ENCODE data around the gene CELA2A.
"Not testable (repeated sequence)": the region's sequence is repeated elsewhere in the genome, so short reads cannot be mapped to it uniquely, and the experiment has no call there.

GRCh38 chr1:15469821-15470448, 13.4 kb downstream of the CELA2A start:
- TF ChIP-seq, protein P1, sequence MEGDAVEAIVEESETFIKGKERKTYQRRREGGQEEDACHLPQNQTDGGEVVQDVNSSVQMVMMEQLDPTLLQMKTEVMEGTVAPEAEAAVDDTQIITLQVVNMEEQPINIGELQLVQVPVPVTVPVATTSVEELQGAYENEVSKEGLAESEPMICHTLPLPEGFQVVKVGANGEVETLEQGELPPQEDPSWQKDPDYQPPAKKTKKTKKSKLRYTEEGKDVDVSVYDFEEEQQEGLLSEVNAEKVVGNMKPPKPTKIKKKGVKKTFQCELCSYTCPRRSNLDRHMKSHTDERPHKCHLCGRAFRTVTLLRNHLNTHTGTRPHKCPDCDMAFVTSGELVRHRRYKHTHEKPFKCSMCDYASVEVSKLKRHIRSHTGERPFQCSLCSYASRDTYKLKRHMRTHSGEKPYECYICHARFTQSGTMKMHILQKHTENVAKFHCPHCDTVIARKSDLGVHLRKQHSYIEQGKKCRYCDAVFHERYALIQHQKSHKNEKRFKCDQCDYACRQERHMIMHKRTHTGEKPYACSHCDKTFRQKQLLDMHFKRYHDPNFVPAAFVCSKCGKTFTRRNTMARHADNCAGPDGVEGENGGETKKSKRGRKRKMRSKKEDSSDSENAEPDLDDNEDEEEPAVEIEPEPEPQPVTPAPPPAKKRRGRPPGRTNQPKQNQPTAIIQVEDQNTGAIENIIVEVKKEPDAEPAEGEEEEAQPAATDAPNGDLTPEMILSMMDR (IDR thresholded peaks at IDR 0.05): not testable (repeated sequence)
- TF ChIP-seq POLR2A (IDR thresholded peaks at IDR 0.05): not testable (repeated sequence)

Measured in breast epithelium (tissue), 3 donors.